ENCODE data around the gene MSX2.

Gene MSX2

DNA sequence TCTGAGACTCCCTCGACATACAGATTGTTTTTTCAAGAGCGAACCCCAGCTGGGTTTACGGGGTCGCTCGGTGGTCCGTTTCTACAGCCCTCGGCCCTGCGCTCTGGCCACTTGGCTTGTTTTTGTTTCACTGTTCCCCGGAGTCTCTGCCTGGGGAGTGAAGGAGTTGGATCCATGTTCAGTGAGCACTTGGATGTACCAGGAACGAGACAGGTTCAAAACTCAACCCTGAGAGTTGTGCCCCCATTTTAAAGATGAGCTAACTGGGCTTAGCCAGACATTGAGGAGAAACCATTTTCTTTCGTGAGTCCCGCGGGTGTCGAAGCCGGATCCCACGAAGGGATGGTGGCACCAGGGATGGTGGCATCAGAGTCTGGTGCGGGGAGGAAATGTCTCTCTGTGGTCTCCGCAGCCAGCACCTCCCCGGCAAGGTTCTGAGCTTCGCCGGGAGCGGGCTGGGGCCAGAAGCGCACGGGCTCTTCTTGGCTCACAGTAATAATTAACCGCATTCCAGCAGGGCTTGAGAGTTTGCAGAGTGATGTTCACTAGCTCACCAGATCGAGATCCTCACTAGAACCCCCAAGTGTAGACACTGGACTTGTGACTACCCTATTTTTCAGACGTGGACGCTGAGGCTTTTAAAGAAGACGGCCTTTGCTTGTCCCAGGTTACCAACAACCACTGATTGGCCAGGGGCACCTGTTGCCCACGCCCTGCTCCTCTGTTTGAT lies 1.0 kb downstream of the MSX2 start:
- Histone ChIP-seq H2BK5ac (ENCODE audit: low read depth, low read length, poor library complexity, severe bottlenecking) (no peak overlapping the region), H3K4me2 (ENCODE audit: low read length, poor library complexity, severe bottlenecking) (peak overlapping the region; percentile 61), H3K9me3 (ENCODE audit: control insufficient read depth, low read length) (no peaks in the 10 kb centered on the region), H3K14ac (ENCODE audit: low read length in 2 of 2) (no peak overlapping the region), H3K23ac (ENCODE audit: low read length in 2 of 2) (no peak overlapping the region), H3K18ac (ENCODE audit: low read depth in 1 of 2, low read length in 2 of 2) (no peak overlapping the region), H3K79me1 (replicated peaks; ENCODE audit: low read length, poor library complexity, severe bottlenecking) (no peaks in the 10 kb centered on the region), H3K27ac (ENCODE audit: low read length, poor library complexity, severe bottlenecking) (no peak overlapping the region), H2AK5ac (ENCODE audit: low read length, severe bottlenecking) (no peak overlapping the region), H3K27me3 (ENCODE audit: control insufficient read depth in 1 of 2, insufficient read depth in 1 of 2, low read length in 2 of 2) (peaks cover 51 to 68% of the 10 kb centered on the region in 2 experiments), H3K9ac (ENCODE audit: low read length) (peak overlapping the region; percentile 79), H4K91ac (ENCODE audit: low read length) (no peak overlapping the region), H3K4ac (ENCODE audit: low read depth in 1 of 2, low read length in 2 of 2) (no peak overlapping the region), H3K4me3 (ENCODE audit: insufficient read depth in 1 of 2, low read depth in 1 of 2, low read length in 2 of 2) (peak overlapping the region in 1 of 2 experiments; percentile 89), H4K8ac (ENCODE audit: low read length) (no peak overlapping the region), H3K36me3 (ENCODE audit: control insufficient read depth in 1 of 2, insufficient read depth in 2 of 2, low read depth in 1 of 2, low read length in 2 of 2) (peaks cover 0 to 11% of the 10 kb centered on the region in 2 experiments), H2BK12ac (ENCODE audit: low read length in 2 of 2) (no peak overlapping the region), H2BK15ac (ENCODE audit: low read depth, poor library complexity, severe bottlenecking) (no peak overlapping the region), H2BK120ac (ENCODE audit: low read depth, low read length) (no peak overlapping the region), H2AFZ (ENCODE audit: low read depth, low read length) (peak overlapping the region; percentile 36), H3K4me1 (ENCODE audit: control insufficient read depth, insufficient read depth, low read depth, low read length) (peaks cover 15% of the 10 kb centered on the region)
- WGBS = 3% methylated on average over 30 of the region's 30 CpGs
- DNase-seq = no peak

DNA sequence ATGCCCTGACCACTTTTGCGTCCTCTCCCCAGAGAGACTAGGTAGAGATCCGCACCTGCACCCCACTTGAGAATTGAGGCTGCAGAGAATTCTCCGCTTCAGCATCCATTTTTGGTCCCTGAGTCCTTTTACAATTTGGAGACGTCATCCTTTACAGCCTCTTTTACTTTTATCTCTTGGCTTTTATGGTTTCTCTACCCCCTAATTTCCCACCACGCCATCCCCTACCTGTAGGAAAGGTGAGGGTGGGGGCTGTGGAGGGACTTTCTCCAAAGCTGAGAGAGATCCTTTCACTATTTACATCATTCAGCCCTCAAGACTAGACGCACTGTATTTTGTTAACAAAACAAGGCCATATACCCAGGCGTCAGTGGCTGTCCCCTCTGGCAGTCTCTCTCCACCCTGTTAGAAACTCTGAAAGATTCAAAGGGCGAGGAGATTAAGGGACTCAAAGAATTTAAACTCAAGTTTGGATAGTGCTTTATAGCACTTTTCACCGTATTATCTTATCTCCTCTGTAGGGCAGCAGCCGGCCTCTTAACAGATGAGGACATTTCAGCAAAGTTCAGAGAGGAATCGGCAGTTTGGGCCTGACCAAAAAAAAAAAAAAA lies 1.7 kb downstream of the MSX2 start:
- WGBS = 29% methylated on average over 5 of the region's 11 CpGs

GRCh38 chr5:174726916-174727793 lies 2.8 kb downstream of the MSX2 start:
- H3K27ac ChIP-seq (ENCODE audit: low read length, poor library complexity, severe bottlenecking) = no peak overlapping the region
- no peak overlapping the region for H3K4me2 ChIP-seq (ENCODE audit: low read length, poor library complexity, severe bottlenecking)
- H3K18ac ChIP-seq (ENCODE audit: low read depth in 1 of 2, low read length in 2 of 2) = no peak overlapping the region
- no peaks in the 10 kb centered on the region for H3K79me1 ChIP-seq (replicated peaks; ENCODE audit: low read length, poor library complexity, severe bottlenecking)
- H3K36me3 ChIP-seq (ENCODE audit: control insufficient read depth in 1 of 2, insufficient read depth in 2 of 2, low read depth in 1 of 2, low read length in 2 of 2) = peaks cover 0 to 11% of the 10 kb centered on the region in 2 experiments
- H2BK15ac ChIP-seq (ENCODE audit: low read depth, poor library complexity, severe bottlenecking) = no peak overlapping the region
- no peak overlapping the region for H2BK5ac ChIP-seq (ENCODE audit: low read depth, low read length, poor library complexity, severe bottlenecking)
- DNase-seq = no peak
- no peak overlapping the region for H2AK5ac ChIP-seq (ENCODE audit: low read length, severe bottlenecking)
- peaks cover 12% of the 10 kb centered on the region for H3K4me1 ChIP-seq (ENCODE audit: control insufficient read depth, insufficient read depth, low read depth, low read length)
- no peak overlapping the region for H3K4me3 ChIP-seq (ENCODE audit: insufficient read depth in 1 of 2, low read depth in 1 of 2, low read length in 2 of 2)
- H4K91ac ChIP-seq (ENCODE audit: low read length) = no peak overlapping the region
- H2AFZ ChIP-seq (ENCODE audit: low read depth, low read length) = no peak overlapping the region
- 56% methylated on average over 18 of the region's 21 CpGs for WGBS
- H4K8ac ChIP-seq (ENCODE audit: low read length) = no peak overlapping the region
- no peak overlapping the region for H3K4ac ChIP-seq (ENCODE audit: low read depth in 1 of 2, low read length in 2 of 2)
- no peaks in the 10 kb centered on the region for H3K9me3 ChIP-seq (ENCODE audit: control insufficient read depth, low read length)
- H3K23ac ChIP-seq (ENCODE audit: low read length in 2 of 2) = no peak overlapping the region
- H2BK12ac ChIP-seq (ENCODE audit: low read length in 2 of 2) = no peak overlapping the region
- H3K9ac ChIP-seq (ENCODE audit: low read length) = no peak overlapping the region
- H3K14ac ChIP-seq (ENCODE audit: low read length in 2 of 2) = no peak overlapping the region
- peaks cover 52 to 67% of the 10 kb centered on the region in 2 experiments for H3K27me3 ChIP-seq (ENCODE audit: control insufficient read depth in 1 of 2, insufficient read depth in 1 of 2, low read length in 2 of 2)
- H2BK120ac ChIP-seq (ENCODE audit: low read depth, low read length) = no peak overlapping the region

More for the DNA sequence above, 1.7 kb downstream of the MSX2 start:
- no peak for DNase-seq
- H3K14ac ChIP-seq (ENCODE audit: low read length in 2 of 2) = no peak overlapping the region
- no peaks in the 10 kb centered on the region for H3K9me3 ChIP-seq (ENCODE audit: control insufficient read depth, low read length)
- peak overlapping the region in 1 of 2 experiments; percentile 89 for H3K4me3 ChIP-seq (ENCODE audit: insufficient read depth in 1 of 2, low read depth in 1 of 2, low read length in 2 of 2)
- peak overlapping the region; percentile 79 for H3K9ac ChIP-seq (ENCODE audit: low read length)
- H2AK5ac ChIP-seq (ENCODE audit: low read length, severe bottlenecking) = no peak overlapping the region
- no peak overlapping the region for H3K4me2 ChIP-seq (ENCODE audit: low read length, poor library complexity, severe bottlenecking)
- peaks cover 0 to 11% of the 10 kb centered on the region in 2 experiments for H3K36me3 ChIP-seq (ENCODE audit: control insufficient read depth in 1 of 2, insufficient read depth in 2 of 2, low read depth in 1 of 2, low read length in 2 of 2)
- H3K27me3 ChIP-seq (ENCODE audit: control insufficient read depth in 1 of 2, insufficient read depth in 1 of 2, low read length in 2 of 2) = peaks cover 51 to 67% of the 10 kb centered on the region in 2 experiments
- no peak overlapping the region for H3K4ac ChIP-seq (ENCODE audit: low read depth in 1 of 2, low read length in 2 of 2)
- H3K79me1 ChIP-seq (replicated peaks; ENCODE audit: low read length, poor library complexity, severe bottlenecking) = no peaks in the 10 kb centered on the region
- no peak overlapping the region for H4K8ac ChIP-seq (ENCODE audit: low read length)
- H3K4me1 ChIP-seq (ENCODE audit: control insufficient read depth, insufficient read depth, low read depth, low read length) = peaks cover 15% of the 10 kb centered on the region
- H2AFZ ChIP-seq (ENCODE audit: low read depth, low read length) = no peak overlapping the region
- H4K91ac ChIP-seq (ENCODE audit: low read length) = no peak overlapping the region
- no peak overlapping the region for H2BK5ac ChIP-seq (ENCODE audit: low read depth, low read length, poor library complexity, severe bottlenecking)
- H2BK120ac ChIP-seq (ENCODE audit: low read depth, low read length) = no peak overlapping the region
- no peak overlapping the region for H2BK15ac ChIP-seq (ENCODE audit: low read depth, poor library complexity, severe bottlenecking)
- no peak overlapping the region for H3K23ac ChIP-seq (ENCODE audit: low read length in 2 of 2)
- H2BK12ac ChIP-seq (ENCODE audit: low read length in 2 of 2) = no peak overlapping the region
- H3K27ac ChIP-seq (ENCODE audit: low read length, poor library complexity, severe bottlenecking) = no peak overlapping the region
- no peak overlapping the region for H3K18ac ChIP-seq (ENCODE audit: low read depth in 1 of 2, low read length in 2 of 2)

Data from mesenchymal stem cell (in vitro differentiated cells and primary cell).